ENCODE measurements around the gene ADCY5.

ADCY5 gene

GRCh38 chr3:123424999-123425712, 23.7 kb downstream of the ADCY5 start:
- no peak for FAIRE-seq

- FAIRE-seq: no peak
These were observed 24.4 kb downstream of the ADCY5 start for GRCh38 chr3:123424321-123424998.

- no peak for FAIRE-seq
These were observed 25.1 kb downstream of the ADCY5 start for GRCh38 chr3:123423806-123424205.

- no peak for FAIRE-seq
These were observed 25.9 kb downstream of the ADCY5 start for GRCh38 chr3:123423031-123423430.

- FAIRE-seq: no peak
These were observed 26.4 kb downstream of the ADCY5 start for GRCh38 chr3:123422457-123422856.

- no peak for FAIRE-seq
These were observed 27.3 kb downstream of the ADCY5 start for GRCh38 chr3:123421353-123422174.

GRCh38 chr3:123420416-123420968, 28.4 kb downstream of the ADCY5 start:
- no peak for FAIRE-seq

GRCh38 chr3:123419850-123420297, 29.0 kb downstream of the ADCY5 start:
- no peak for FAIRE-seq

- FAIRE-seq: no peak
These were observed 29.6 kb downstream of the ADCY5 start for GRCh38 chr3:123419181-123419849.

- FAIRE-seq: no peak
These were observed 32.2 kb downstream of the ADCY5 start for GRCh38 chr3:123416647-123417046.

GRCh38 chr3:123416173-123416572, 32.7 kb downstream of the ADCY5 start:
- no peak for FAIRE-seq

GRCh38 chr3:123414973-123415775, 33.7 kb downstream of the ADCY5 start:
- FAIRE-seq: no peak

GRCh38 chr3:123412811-123413604, 35.9 kb downstream of the ADCY5 start:
- FAIRE-seq: peak; percentile 79

- FAIRE-seq: no peak
These were observed 36.8 kb downstream of the ADCY5 start for GRCh38 chr3:123412076-123412475.

- no peak for FAIRE-seq
These were observed 37.4 kb downstream of the ADCY5 start for GRCh38 chr3:123411340-123412040.

GRCh38 chr3:123410149-123410515, 38.8 kb downstream of the ADCY5 start:
- no peak for FAIRE-seq

- no peak for FAIRE-seq
These were observed 39.3 kb downstream of the ADCY5 start for GRCh38 chr3:123409443-123410148.

GRCh38 chr3:123406598-123406997, 42.3 kb downstream of the ADCY5 start:
- no peak for FAIRE-seq

GRCh38 chr3:123405936-123406510, 42.9 kb downstream of the ADCY5 start:
- no peak for FAIRE-seq

Measured in endometrium (tissue), 2 donors.